Brain pericyte (primary cell): ENCODE data around the gene B2M.
"Not testable (repeated sequence)": the region's sequence is repeated elsewhere in the genome, so short reads cannot be mapped to it uniquely, and the experiment has no call there.

ENCODE experiments used
- DNase-seq: peaks from one replicate; pipeline ENCODE4 v3.0.0-alpha.2; 2012; ENCODE audit warnings: low read depth, low spot score

The B2M gene

GRCh38 chr15:44698641-44699040 lies 12.7 kb upstream of the B2M start:
- no peak for DNase-seq

GRCh38 chr15:44700676-44701075 lies 10.6 kb upstream of the B2M start:
- not testable (repeated sequence) for DNase-seq

- no peak for DNase-seq
Observed at GRCh38 chr15:44705986-44706385, 5.3 kb upstream of the B2M start.

- no peak for DNase-seq
Observed at GRCh38 chr15:44706401-44706800, 4.9 kb upstream of the B2M start.

GRCh38 chr15:44706946-44707636 lies 4.2 kb upstream of the B2M start:
- no peak for DNase-seq

- no peak for DNase-seq
Observed at GRCh38 chr15:44710236-44711095, 851 bp upstream of the B2M start.

GRCh38 chr15:44711743-44712345 lies 527 bp downstream of the B2M start:
- no peak for DNase-seq

- no peak for DNase-seq
Observed at GRCh38 chr15:44712346-44713005, 1.2 kb downstream of the B2M start.

GRCh38 chr15:44713006-44713966 lies 2.0 kb downstream of the B2M start:
- DNase-seq: no peak

GRCh38 chr15:44715142-44715796 lies 4.0 kb downstream of the B2M start:
- DNase-seq: no peak

GRCh38 chr15:44715797-44716334 lies 4.5 kb downstream of the B2M start:
- no peak for DNase-seq

- no peak for DNase-seq
Observed at GRCh38 chr15:44716983-44717602, 5.8 kb downstream of the B2M start.

GRCh38 chr15:44718180-44718926 lies 7.0 kb downstream of the B2M start:
- no peak for DNase-seq

- DNase-seq: no peak
Observed at GRCh38 chr15:44718927-44719292, 7.6 kb downstream of the B2M start.

- DNase-seq: no peak
Observed at GRCh38 chr15:44719293-44719999, 8.1 kb downstream of the B2M start.

GRCh38 chr15:44720000-44720435 lies 8.7 kb downstream of the B2M start:
- not testable (repeated sequence) for DNase-seq

- DNase-seq: no peak
Observed at GRCh38 chr15:44720460-44721176, 9.3 kb downstream of the B2M start.

GRCh38 chr15:44722011-44722410 lies 10.7 kb downstream of the B2M start:
- no peak for DNase-seq
